OCI-LY7 (cell line): ENCODE measurements around the gene ZNF212.
"Not testable (repeated sequence)": the region's sequence is repeated elsewhere in the genome, so short reads cannot be mapped to it uniquely, and the experiment has no call there.

Source experiments
- EZH2phosphoT487 ChIP-seq: fragments of 200-600 bp; sonication (generic); IDR thresholded peaks from 2 replicates; pipeline ENCODE4 v1.6.1; 2018; ENCODE audit warnings: low read depth, borderline replicate concordance, mild to moderate bottlenecking, mixed run types, antibody characterized with exemption, low read length, moderate library complexity, mixed read lengths
- TF ChIP-seq, protein P1 (sequence below): fragments of 200-600 bp; sonication (generic); conservative IDR thresholded peaks from 2 replicates; pipeline ENCODE4 v1.5.1; 2014; ENCODE audit warnings: mild to moderate bottlenecking, antibody characterized with exemption, low read length, moderate library complexity, mixed read lengths

- TF ChIP-seq, protein P1, sequence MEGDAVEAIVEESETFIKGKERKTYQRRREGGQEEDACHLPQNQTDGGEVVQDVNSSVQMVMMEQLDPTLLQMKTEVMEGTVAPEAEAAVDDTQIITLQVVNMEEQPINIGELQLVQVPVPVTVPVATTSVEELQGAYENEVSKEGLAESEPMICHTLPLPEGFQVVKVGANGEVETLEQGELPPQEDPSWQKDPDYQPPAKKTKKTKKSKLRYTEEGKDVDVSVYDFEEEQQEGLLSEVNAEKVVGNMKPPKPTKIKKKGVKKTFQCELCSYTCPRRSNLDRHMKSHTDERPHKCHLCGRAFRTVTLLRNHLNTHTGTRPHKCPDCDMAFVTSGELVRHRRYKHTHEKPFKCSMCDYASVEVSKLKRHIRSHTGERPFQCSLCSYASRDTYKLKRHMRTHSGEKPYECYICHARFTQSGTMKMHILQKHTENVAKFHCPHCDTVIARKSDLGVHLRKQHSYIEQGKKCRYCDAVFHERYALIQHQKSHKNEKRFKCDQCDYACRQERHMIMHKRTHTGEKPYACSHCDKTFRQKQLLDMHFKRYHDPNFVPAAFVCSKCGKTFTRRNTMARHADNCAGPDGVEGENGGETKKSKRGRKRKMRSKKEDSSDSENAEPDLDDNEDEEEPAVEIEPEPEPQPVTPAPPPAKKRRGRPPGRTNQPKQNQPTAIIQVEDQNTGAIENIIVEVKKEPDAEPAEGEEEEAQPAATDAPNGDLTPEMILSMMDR, result not testable (repeated sequence)
- not testable (repeated sequence) for TF ChIP-seq EZH2phosphoT487
Measured at GRCh38 chr7:149250151-149250550, 10.7 kb downstream of the ZNF212 start.
